Mesothelial cell of epicardium (in vitro differentiated cells): ENCODE data around the gene ABT1. TPM values are rescaled to one million over a fixed set of nuclear protein-coding genes. Genes with fewer than 3 reads are reported as not detected.

Source experiments
- DNase-seq, 2 experiments: peaks; one replicate each; pipeline ENCODE4 v3.0.0; 2021; ENCODE audit warnings: low spot score in 2 of 2; ENCODE audit not compliant: unreplicated experiment in 2 of 2
- H3K27ac Mint-ChIP-seq: 2 replicates; pipeline ENCODE4 v1.8.0; 2021; ENCODE audit warnings: mixed read lengths
- H3K27me3 Mint-ChIP-seq: 2 replicates; pipeline ENCODE4 v1.8.0; 2021; ENCODE audit warnings: low read depth, mixed read lengths
- H3K36me3 Mint-ChIP-seq: 2 replicates; pipeline ENCODE4 v1.8.0; 2021; ENCODE audit warnings: mixed read lengths
- H3K4me1 Mint-ChIP-seq: 2 replicates; pipeline ENCODE4 v1.8.0; 2021; ENCODE audit warnings: mixed read lengths
- H3K4me3 Mint-ChIP-seq: 2 replicates; pipeline ENCODE4 v1.8.0; 2021; ENCODE audit warnings: mild to moderate bottlenecking, moderate library complexity, mixed read lengths
- H3K9me3 Mint-ChIP-seq: 2 replicates; pipeline ENCODE4 v1.8.0; 2021; ENCODE audit warnings: mixed read lengths
- total RNA-seq: library from RNA; stranded (reverse); gene quantifications from 3 replicates; pipeline ENCODE4 v1.2.1, GENCODE V29; 2021
- TF ChIP-seq, protein P1 (sequence below): fragments of 200-600 bp; sonication (generic); IDR thresholded peaks from one replicate; pipeline ENCODE4 v1.5.0; 2021; ENCODE audit warnings: antibody characterized with exemption; ENCODE audit not compliant: unreplicated experiment

ABT1 gene
- total RNA-seq, 1 donor from 2014 or later: 21.8 TPM

DNA sequence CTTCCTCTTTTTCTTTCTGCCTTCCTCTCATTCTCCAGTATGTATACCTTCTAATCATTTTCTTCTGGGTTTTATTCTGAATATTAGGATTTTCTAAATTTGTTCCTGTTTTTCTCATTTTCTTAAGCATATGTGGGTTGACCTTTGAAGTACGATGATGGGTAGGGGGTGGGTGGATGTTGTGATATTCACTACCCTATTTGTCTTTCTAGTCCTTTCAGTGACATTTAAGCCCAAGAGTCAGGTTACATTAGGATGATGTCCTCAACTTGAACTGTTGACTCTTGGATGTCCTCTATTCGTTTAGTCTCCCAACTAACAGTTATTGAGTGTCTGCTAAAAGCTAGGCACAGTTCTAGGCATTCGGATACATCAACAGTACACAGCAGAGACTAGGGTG, 7.3 kb downstream of the ABT1 start:
- Mint-ChIP-seq H3K27ac (no peak overlapping the region), H3K36me3 (peaks cover 5% of the 10 kb centered on the region), H3K27me3 (peaks cover under 1% of the 10 kb centered on the region), H3K9me3 (no peaks in the 10 kb centered on the region), H3K4me1 (peaks cover 2% of the 10 kb centered on the region), H3K4me3 (no peak overlapping the region)
- no peak for DNase-seq
- TF ChIP-seq, protein P1, sequence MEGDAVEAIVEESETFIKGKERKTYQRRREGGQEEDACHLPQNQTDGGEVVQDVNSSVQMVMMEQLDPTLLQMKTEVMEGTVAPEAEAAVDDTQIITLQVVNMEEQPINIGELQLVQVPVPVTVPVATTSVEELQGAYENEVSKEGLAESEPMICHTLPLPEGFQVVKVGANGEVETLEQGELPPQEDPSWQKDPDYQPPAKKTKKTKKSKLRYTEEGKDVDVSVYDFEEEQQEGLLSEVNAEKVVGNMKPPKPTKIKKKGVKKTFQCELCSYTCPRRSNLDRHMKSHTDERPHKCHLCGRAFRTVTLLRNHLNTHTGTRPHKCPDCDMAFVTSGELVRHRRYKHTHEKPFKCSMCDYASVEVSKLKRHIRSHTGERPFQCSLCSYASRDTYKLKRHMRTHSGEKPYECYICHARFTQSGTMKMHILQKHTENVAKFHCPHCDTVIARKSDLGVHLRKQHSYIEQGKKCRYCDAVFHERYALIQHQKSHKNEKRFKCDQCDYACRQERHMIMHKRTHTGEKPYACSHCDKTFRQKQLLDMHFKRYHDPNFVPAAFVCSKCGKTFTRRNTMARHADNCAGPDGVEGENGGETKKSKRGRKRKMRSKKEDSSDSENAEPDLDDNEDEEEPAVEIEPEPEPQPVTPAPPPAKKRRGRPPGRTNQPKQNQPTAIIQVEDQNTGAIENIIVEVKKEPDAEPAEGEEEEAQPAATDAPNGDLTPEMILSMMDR: no peak

DNA sequence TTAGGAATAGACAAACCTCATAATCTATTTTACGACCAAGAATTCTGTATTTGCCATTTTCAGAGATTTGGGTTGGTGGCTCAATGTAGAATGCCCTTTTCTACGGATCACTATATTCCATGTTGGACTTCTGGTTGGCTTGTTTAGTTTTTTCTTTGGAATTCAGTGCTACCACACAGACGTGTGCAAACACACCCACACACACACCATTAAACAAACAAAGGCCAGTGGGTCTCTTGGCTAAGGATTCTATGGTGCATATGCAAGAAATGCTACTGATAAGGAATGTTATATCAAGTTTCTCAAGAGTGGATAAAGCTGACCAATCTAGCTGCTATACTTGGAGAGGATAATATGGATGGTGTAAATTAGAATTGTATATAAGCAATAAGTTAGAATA, 8.0 kb downstream of the ABT1 start:
- H3K27me3 Mint-ChIP-seq: peaks cover 6% of the 10 kb centered on the region
- no peak overlapping the region for H3K4me3 Mint-ChIP-seq
- H3K4me1 Mint-ChIP-seq: no peaks in the 10 kb centered on the region
- H3K9me3 Mint-ChIP-seq: no peaks in the 10 kb centered on the region
- TF ChIP-seq, protein P1: no peak
- H3K27ac Mint-ChIP-seq: no peak overlapping the region
- DNase-seq: no peak
- H3K36me3 Mint-ChIP-seq: peaks cover 1% of the 10 kb centered on the region

DNA sequence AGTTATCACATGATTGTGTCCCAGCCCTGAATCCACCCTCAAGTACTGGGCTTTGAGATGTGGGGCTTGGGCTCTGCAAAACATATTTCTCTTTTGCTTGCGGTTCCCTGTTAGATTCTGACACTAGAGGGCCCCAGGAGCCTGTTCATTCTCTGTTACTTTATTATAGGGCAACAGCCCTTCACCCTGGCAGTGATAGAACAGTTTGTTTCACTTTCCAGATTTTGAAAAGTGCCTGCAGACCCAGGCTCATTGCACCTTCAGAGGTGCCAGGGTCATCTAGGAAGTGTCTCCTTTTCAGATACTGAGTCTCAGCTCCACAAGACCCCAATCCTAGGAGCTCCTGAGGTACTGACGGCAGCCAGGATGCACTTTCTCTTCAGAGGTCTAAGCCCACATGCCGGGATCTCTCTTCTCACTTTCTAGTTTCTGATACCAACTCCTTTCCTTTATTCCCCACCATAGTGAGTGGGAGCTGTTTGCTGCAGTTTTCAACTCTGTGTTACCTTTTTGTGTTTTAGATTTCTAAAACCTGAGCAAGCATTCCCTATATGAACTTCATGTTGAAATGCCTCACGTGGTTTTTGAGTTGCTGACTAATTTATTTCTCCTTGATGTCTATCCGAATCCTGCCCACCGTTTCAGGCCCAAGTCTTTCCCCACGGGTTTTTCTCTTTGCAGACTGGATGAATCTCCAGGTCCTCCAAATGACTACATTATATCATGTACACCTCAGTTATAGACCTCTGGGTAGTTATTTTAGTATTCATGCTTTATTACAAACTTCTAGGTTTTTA, 10.9 kb downstream of the ABT1 start:
- peak in 1 of 2 experiments; percentile 52 for DNase-seq
- H3K27me3 Mint-ChIP-seq: peaks cover 31% of the 10 kb centered on the region
- TF ChIP-seq, protein P1: peak; percentile 14
- H3K27ac Mint-ChIP-seq: no peak overlapping the region
- H3K4me3 Mint-ChIP-seq: no peak overlapping the region
- H3K36me3 Mint-ChIP-seq: no peaks in the 10 kb centered on the region
- H3K4me1 Mint-ChIP-seq: no peaks in the 10 kb centered on the region
- H3K9me3 Mint-ChIP-seq: no peaks in the 10 kb centered on the region

DNA sequence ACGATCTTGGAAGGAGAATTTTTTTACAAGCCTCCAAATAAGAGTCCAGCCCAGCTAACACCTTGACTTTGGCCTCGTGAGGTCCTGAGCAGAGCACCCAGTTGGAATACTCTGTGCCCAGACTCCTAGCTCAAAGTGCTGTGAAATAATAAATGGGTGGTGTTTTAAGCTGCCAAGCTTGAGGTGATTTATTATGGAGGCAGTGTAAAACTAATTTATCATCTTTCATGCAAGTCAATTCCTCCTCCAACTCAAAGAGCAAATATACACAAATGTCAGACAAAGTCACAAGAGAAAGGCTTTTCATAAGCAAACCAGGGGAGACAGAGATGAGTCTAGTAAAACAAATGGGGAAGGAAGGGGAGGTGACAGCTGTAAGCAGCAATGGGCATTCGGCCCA, 12.7 kb downstream of the ABT1 start:
- DNase-seq: no peak
- Mint-ChIP-seq H3K36me3 (no peaks in the 10 kb centered on the region), H3K27ac (no peak overlapping the region), H3K4me3 (no peak overlapping the region), H3K9me3 (no peaks in the 10 kb centered on the region), H3K27me3 (peaks cover 49% of the 10 kb centered on the region), H3K4me1 (peaks cover 11% of the 10 kb centered on the region)
- TF ChIP-seq, protein P1: no peak

DNA sequence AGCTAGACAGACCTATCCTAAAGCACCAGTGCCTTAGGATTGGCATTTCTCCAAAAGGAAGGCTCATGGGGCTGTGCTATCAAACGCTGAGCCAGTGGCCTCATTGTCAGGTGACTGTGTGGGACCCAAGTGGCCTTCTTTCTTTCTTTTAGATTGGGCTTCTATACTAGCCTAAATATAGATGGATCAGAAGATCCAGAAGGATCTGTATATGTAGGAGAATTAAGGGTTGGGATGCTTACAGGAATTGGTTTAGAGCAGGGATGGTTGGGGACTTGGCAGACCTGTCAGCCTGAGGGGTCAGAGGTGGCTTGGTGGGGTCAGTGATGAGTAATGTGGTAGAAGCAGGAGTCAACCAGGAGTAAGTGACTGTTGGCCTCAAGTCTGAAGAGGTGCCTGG, 14.8 kb downstream of the ABT1 start:
- TF ChIP-seq, protein P1: no peak
- no peak overlapping the region for H3K4me3 Mint-ChIP-seq
- peaks cover 15% of the 10 kb centered on the region for H3K4me1 Mint-ChIP-seq
- no peak for DNase-seq
- H3K27ac Mint-ChIP-seq: no peak overlapping the region
- peaks cover 2% of the 10 kb centered on the region for H3K36me3 Mint-ChIP-seq
- H3K27me3 Mint-ChIP-seq: peaks cover 62% of the 10 kb centered on the region
- no peaks in the 10 kb centered on the region for H3K9me3 Mint-ChIP-seq
